GM18499 (cell line): ENCODE data around the gene MCEE.
"Not testable (repeated sequence)": the region's sequence is repeated elsewhere in the genome, so short reads cannot be mapped to it uniquely, and the experiment has no call there.

Experiments used
- ATAC-seq: cut with Tn5 transposase; IDR thresholded peaks from one replicate; pipeline ENCODE4 v1.9.1; 2021; ENCODE audit warnings: moderate number of reproducible peaks; ENCODE audit not compliant: insufficient read depth, unreplicated experiment

Gene MCEE

DNA sequence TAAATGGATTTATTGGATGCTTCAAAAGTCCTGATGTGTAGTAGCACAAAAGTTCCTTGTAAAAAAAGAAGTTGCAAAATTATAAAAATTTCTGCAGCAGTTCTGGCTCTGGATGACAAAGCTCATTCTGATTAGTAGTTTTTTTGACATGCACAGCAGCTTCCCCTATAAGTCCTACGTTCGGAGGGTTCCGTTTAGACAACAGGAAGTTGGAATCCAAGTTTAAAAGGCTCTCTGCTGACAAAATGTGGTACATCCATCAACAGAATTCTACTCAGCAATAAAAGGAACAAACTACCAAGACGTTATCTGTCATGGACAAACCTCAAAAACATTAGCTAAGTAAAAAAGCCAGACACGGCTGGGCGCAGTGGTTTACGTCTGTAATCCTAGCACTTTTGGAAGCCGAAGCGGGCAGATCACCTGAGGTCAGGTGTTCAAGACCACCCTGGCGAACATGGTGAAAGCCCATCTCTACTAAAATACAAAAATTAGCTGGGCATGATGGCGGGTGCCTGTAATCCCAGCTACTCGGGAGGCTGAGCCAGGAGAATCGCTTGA is 46.2 kb downstream of the MCEE start:
- ATAC-seq, result not testable (repeated sequence)

DNA sequence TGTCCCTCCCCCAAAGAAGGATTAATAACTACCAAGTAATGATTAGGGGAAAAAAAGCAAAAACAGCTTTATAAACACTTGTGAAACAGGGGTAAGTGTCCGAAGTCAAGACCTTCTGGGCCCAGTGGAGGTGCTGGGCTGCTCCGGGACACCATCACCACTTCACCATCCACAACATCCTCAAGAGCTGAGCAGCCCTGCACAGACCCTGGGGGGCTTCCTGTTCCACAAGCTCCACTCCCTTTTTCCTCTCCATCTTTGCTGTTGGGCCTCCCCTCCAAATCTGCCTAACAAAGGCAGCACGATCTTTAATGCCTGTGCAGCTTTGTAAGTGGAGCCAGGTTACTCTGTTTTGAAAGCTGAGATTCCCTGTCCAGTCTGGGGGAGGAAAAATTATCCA is 46.7 kb downstream of the MCEE start:
- ATAC-seq, result not testable (repeated sequence)

DNA sequence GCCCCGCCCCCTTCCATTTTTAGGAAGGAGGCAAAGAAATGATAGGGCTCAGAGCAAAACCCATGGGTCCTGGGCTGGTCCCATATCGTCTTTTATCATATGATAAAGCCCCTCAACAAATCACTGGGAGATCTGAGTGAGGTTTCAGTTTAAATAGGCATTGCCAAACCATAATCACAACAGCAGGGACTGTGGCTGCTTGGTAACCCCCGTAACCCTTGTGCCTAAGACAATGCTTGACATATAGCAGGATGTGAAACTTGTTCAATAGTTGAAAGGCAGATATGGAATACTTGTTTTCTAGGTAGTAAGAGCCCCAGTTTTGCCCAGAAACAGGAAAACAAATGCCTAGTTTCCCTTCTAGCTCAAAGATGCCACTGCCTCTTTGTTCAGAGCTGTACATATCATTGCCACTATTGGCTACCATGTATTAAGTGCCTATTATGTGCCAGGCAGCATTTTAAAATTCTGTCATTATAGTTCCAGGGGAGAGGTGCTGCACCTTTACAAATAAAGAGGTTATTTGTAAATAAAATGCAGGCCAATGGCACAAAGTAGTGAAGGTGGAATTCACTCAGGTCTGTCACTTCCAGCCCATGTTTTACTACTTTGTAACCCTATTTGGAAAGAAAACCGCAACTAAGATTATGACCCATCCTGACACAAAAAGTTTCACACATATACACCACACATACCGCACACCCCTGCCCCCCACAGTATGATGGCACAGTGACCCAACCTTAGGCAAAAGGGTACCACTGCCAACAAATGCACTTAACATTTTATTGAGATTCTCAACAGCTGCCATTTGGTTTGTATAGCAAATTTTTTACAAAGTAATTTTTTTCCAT is 47.4 kb downstream of the MCEE start:
- ATAC-seq, result peak; percentile 47

DNA sequence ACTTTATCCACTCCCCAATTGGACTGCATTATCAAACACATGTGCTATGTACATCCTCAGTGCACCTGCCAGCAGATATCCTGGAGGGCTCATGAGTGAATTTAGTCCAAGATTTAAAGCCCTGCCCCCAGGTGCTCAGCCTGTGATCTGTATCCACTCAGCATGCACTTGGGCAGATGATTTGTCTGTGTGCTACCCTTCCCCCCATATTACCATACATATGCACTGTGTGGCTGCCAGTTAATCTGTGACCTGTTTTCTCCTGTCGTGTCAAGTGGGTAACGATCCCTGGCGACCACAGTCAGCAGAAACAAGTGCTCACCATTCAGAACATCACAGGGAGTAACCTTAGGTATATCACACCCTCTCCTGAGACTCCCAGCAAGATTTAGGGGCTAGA is 51.4 kb downstream of the MCEE start:
- ATAC-seq, result no peak

DNA sequence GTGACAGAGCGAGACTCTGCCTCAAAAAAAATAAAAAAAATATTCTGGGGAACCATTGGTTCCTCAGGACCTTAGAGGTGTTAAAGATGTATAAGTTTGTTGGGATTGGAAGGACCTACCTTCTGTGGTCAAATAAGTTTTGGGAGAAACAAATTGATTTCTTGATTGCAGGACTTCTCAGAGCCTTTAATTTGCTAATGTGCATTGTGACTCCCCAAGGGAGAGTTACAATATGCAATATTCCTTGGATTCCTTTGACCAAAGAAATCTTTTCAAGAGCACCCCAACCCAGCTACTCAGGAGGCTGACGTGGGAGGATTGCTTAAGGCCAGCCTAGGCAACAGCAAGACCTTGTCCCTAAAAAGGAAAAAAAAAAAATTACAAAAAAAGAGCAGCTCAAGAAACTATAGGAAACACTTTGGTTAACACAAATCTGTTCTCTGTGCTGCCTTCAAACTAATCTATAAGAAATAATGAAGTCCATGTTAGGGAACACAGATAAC is 55.1 kb downstream of the MCEE start:
- no peak for ATAC-seq

DNA sequence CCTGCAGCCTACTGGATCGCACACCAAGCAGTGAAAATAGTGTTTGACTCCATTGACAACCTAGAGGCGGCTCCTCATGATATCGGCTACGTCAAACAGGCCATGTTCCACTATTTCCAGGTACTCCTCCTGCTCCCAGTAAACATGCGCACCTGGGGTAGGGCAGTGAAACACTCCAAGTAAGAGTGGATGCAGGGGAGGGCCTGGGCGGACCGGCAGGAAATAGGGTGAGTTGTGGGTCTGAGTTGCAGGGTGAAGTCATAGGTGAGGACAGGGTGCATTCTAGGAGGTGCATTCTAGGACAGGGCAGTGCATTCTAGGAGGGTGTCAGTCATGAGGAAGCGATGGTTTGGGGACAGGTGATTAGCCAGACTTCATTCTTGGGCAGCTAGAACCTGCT is 56.6 kb downstream of the MCEE start:
- no peak for ATAC-seq

DNA sequence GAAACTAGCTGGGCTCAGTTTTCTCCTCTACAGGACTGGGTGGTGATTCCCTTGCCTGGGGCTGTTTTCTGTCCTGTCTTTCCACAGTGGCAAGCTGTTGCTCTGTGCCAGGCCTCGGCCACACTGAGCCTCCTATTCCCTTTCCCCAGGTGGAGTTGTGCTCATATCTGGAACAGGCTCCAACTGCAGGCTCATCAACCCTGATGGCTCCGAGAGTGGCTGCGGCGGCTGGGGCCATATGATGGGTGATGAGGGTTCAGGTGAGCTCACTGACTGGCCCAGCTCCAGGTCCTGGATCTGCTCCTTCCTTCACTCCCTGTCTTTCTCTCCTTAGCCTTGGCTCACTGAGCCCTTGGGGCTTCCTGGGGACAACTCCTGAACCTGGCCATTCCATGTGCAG is 57.5 kb downstream of the MCEE start:
- no peak for ATAC-seq

DNA sequence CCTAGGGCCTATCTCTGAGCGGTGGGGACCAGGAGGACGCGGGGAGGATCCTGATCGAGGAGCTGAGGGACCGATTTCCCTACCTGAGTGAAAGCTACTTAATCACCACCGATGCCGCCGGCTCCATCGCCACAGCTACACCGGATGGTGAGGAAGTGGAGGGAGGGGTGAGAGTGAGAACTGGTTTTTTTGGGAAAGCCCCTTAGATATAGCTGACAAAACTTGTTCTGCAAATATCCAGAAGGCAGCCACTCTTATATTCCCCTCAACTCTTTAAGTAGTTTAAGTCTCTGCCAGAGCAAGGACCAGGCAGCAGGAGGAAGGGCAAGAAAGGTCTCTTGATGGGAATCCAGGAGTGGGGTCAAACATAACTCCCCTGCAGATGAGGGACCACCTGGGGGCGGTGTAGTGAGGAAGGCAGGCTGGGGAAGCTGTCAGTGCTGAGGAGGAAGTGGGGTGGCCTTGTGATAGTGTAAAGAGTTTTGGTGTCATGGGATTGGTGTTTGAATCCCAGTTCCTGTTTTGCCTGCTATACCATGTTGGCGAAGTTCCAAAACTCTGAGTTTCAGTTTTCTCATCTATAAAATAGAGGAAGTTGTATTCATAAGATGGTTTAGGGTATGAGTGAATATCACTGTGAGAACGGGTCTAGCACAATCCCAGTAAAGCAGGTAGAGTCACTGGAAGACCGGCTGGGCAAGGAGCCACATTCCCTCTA is 58.2 kb downstream of the MCEE start:
- ATAC-seq, result peak; percentile 37

DNA sequence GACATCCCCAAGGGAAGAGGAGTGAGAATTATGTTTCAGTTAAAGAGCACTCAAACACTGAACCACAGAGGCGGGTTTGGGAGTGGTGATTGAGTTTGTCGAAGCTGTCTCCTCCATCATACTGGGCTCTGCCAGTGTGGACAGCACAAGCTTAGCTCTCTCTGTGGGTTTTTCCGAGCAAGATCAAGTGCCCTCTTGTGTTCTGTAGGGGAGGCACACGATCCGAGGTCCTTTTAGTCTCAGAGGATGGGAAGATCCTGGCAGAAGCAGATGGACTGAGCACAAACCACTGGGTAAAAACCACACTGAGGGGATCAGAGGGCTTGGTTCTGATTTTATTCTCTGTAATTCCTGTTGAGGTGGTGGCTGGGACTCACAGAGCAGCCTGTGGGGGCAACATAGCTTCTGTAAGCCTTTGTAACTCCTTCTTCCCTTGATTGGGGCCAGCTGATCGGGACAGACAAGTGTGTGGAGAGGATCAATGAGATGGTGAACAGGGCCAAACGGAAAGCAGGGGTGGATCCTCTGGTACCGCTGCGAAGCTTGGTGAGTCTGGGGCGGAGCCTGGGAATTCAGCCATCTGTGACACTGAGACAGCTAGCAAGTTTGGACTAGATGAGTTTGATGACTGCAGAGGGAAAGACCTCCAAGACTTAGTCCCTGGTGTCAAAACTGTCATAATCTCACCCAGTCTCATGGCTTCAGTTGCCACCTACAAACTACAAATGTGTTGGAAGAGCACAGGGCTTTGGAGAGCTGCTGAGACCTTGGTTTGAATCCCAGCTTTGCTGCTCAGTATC is 59.5 kb downstream of the MCEE start:
- ATAC-seq, result no peak

DNA sequence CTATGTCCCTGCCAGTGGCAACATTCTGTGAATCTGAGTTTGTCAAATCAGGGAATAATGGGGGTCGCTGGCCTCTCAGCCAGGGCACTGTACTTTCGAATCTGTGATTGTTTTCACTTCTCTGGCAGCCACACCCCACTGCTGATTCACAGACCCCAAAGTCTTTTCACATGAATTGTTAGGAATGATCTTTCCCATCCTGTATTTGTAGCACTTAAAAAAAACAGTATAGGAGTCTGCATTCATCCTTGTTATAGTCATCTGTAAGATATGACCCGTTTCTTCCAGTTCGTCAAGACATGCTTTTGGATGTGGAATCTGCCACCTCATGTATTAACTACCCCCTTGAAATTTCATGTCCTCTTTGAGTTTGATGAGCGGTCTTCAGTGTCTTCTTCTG is 60.7 kb downstream of the MCEE start:
- no peak for ATAC-seq

DNA sequence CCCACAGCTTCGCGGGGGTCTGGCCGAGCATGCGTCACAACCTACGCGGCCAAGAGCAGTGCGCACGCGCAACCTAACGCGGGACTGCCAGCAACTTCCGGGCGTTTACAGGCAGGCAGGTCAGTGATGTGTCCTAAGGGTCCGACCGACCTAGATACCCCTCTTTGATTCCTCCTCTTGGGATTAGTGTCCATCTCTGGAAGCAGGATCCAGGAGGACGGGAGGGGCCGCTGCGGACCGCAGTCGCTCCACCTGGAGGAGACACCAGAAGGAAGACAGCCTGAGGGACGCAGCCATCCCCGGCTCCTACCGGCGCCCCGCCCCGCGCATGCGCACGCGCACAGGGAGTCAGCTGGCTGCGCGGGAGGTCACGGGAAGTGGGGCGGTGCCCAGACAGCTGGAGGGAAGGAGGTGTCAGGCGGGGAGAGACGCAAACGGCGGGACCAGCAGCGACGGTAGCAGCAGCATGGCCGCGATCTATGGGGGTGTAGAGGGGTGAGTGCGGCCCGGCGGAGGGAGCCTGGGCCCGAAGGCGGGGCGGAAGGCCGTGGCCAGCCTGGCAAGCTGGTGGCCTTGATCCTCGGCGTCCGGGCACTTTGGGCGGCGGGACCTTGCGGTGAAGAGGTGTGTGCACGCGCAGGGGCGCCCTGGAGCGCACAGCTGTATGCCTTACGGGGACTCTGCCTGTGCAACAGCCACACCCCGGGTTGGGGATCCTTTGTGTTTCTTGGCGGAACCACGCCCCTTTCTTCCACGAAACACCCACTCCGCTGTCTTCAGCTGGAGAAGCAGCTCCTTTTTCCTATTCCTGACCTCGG is 61.6 kb downstream of the MCEE start, which contains the start of gene NAGK:
TSS of gene NAGK (plus strand) at position 431 of the 818 bp plus-strand sequence. CDS start at position 467, 36 bp downstream.
- peak; percentile 34 for ATAC-seq

DNA sequence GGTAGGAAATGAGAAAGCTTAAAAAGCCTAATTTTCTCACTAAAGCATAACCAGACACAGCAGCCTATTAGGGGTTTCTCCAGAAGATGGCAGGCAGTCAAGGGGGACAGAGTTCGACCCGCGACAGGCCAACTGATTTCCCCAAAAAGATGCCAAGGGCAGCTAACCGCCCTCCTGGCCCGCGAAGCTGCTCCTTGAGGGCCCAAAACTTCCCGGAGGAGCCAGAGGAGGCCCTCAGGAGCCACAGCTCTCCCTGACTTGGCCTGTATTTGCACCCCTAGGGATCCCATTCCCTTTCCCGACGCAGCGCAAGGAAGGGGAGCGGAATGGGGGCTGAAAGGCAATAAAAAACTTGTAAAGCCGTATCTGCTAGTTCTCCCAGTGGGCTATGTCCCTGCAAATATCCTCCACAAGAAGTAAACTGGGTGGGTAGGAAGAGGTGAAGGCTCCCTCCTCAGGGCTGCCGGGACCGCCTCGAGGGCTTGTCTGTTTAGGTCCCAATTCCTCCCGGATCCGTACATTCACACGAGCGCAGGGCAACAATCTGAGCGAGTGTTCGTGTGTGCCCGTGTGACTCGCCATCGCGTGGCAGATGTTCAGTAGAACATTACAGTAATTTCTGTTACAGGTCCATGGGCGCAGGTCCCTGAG is 62.3 kb downstream of the MCEE start:
- no peak for ATAC-seq

DNA sequence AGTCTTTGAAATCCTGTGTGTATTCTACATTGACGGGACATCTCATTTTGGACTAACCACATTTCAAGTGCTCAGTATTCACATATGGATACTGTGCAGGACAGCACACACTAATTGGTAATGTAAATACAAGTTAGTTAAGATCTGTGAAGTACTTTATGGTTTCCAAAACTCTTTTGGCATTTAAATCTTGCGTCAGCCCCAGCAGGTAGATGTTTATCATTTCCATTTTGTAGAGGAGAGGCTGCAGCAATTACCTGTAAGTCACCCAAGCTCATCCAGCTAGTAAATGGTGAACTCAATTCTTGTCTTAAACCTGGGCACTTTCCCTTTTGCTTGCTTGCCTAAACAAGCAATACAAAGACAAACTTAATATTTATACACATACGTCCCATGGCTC is 63.2 kb downstream of the MCEE start:
- ATAC-seq, result no peak

DNA sequence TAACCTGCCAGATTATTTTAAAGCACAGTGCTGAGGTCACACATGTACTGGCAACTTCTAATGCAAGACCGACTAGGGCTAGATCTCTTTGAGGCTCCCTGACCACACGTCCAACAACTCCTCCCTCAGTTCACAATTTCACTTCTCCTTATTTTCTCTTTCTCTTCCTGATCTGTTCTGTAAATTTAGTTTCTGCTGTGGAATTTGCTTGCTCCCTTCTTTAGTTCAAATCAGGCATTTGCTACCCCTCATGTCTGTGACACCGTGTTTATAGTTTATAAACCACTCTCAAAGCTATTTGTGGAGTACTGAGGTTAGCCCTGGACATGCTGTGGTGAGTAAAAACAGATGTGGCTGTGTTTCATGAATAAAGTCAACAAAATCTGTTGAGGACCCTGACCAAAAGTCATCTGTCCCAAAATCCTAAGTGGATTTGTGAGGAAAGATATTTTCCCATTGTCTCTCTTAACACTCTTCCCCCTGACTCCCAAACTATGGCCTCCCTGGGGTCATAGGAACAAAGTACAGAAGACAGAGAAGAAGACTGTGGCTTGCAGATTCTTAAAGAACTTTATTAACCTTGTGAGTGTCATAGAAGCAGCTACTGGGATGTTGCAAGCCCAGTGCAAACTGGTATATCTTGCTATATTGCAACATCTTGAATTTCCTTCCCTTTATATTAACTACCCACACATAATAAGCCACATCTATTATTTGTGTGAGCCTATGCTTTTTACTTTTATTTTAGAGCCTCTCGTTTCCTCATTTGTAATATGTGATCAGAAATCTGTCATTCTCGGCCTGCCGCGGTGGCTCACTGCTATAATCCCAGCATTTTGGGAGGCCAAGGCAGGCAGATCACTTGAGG is 65.0 kb downstream of the MCEE start:
- no peak for ATAC-seq

DNA sequence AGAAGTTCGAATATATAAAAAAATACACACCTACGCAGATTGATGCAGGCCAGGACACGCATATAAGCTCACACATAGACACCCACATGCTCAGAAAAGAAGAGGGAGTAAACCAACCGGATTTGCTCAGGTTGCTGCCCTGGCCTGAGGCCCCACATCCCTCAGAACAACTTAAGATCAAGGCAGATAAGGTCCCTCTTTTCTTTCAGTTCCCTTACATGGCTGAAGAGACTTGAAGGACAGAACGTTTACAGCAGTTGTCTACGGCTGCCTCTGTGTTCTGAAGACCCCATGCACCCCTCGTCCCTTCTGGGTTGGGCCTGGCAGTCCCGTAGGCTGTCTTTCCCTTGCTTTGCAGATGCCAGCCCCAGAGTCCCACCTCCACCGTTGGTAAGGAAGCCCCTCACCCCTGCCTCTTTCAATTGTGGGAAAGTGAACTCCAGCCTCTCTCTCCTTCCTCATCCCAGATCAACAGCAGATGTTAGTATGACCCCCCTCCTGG is 65.9 kb downstream of the MCEE start:
- no peak for ATAC-seq

DNA sequence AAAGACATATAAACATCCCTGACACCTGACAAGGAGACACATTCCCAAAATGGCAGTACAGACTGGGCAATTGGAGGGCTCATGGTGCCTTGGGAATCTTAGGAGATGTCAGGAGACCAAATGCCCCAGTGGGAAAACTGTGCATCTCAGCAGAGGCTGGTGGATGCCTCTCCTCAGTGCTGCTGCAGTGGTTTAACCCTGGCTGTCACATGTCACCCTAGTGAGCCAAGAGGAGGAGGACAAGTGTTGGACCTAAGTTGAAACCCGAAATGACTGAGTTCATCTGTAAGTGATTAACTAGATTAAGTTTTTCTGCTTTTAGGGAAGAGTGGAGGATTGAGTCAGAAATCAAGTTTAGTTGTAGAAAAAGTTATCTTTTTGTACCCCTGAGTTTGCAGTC is 66.8 kb downstream of the MCEE start:
- no peak for ATAC-seq

DNA sequence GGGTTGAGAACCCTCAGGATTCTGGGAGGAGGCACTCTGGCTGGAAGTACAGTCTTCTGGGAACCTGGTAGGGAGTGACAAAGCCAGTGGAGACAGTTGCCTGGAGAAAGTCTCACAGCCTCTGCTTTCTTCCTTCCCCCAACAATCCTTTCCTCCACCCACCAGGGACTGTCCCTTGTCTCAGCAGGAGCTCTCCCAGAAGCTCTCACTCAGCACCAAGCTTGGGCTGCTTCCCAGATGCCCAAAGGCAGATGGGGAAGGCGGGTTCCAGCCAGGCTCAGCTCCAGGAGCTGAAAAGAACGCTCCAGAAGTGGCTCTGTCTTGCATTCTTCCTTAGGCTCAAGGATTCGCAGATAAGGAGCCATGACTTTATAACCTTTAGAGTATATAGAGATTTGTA is 69.2 kb downstream of the MCEE start:
- ATAC-seq, result no peak

DNA sequence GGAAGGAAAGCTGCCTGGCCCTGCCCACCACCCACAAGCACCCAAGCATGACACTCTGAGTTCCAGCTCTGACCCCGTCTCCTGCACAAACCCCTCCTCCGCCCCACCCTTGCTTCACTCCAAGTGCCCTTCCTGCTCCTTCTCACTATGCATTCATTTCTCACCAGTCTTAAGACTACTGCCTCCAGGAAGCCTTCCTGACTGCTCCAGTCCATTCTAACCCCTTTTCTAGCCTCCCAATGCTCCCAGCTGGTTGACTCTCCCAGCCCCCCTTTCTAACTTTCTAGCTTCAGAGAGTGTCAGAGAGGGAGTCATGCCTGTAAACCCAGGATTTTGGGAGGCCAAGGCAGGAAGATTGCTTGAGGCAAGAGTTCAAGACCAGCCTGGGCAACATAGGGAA is 69.8 kb downstream of the MCEE start:
- no peak for ATAC-seq
